HG02759 (cell line): ENCODE data around the gene SEPTIN2.
"Not testable (repeated sequence)": the region's sequence is repeated elsewhere in the genome, so short reads cannot be mapped to it uniquely, and the experiment has no call there.

Source experiments
- ATAC-seq: cut with Tn5 transposase; IDR thresholded peaks from one replicate; pipeline ENCODE4 v1.9.1; 2021; ENCODE audit warnings: mild to moderate bottlenecking, moderate library complexity; ENCODE audit not compliant: unreplicated experiment

The SEPTIN2 gene

DNA sequence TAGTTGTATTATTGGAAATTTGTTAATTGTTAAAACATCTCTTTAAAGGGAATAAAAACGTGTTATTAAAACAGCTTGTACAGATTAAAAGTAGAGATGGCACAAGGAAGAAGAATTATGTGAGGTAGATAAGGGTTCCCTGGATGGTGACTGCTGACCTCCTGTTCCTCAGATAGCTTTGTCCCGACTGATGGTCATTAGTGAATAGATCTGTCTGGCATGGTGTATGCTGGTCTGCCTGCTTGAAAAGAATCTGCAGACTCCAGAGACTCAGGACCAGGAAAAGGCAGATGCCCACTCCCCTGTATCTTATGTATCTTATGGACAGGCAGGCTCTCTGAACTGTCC, 34.8 kb downstream of the SEPTIN2 start:
- no peak for ATAC-seq

DNA sequence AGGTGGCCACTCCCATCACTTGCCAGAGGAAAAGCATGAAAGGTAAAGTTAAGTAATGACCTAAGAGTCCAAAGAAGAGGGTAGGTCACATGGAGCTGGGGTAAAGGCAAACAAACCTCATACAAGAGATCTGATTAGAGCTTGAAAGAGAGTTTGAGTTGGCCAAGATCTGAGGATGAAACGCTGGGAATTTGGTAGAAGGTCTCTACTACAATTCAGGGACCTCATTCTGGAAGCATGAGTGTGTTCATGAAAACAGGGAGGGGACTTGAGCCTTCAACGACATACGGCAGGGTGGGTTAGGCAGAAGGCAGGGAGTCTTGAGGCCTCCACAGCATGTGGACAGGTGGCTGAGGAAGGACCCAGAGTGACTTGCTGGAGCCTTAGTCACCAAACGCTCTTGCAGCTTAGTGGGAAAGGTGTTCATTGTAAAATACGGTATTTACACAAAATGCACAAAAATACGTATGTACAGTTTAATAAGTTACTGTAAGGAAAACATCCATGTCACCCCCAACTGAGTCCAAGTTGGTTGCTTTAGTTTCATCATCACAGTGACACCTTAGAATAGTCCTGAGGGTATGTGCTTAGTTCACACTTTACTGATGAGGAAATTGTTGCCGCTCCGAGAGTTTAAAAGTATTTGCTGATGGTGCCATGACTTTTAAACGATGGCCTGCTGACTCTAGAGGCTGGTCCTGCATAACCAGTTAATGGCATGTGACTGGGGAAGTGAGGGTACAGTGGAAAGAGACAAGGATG, 35.3 kb downstream of the SEPTIN2 start:
- no peak for ATAC-seq

DNA sequence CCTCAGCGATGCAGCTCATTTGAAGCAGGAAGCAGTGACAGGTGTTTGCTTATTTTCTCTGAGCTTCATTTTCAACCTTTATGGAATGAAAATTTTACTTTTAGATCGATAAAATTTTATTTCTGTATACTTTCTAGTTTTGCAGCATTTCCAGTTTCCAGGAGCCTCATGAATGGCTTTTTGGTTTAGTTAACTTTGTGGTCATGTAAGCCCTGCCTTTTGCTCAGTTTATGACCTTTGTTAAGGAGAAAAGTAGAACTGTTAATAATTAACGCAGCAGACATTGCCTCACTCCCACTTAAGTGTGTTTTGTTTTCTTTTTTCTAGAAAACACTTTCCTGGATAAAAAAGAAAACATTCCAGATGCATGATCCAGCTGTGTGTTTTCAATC, 35.9 kb downstream of the SEPTIN2 start:
- no peak for ATAC-seq

DNA sequence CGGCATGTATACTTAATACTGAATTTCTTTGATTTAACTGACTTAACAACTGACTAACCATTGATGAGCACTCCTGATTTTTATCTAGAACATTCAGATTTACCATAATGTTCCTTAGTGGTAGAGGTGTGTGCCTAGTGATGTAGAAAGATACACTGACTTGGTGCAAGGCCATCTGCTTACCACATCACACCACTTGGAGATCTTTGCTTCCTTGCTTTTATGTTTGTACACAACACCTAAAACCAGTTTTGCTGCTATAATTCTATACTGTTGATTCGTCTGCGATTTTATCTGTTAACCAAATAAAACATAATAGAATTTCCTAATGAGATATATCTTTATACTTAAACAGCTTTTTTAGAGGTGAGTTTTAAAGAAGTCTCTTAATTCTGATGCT, 36.5 kb downstream of the SEPTIN2 start:
- ATAC-seq: no peak

DNA sequence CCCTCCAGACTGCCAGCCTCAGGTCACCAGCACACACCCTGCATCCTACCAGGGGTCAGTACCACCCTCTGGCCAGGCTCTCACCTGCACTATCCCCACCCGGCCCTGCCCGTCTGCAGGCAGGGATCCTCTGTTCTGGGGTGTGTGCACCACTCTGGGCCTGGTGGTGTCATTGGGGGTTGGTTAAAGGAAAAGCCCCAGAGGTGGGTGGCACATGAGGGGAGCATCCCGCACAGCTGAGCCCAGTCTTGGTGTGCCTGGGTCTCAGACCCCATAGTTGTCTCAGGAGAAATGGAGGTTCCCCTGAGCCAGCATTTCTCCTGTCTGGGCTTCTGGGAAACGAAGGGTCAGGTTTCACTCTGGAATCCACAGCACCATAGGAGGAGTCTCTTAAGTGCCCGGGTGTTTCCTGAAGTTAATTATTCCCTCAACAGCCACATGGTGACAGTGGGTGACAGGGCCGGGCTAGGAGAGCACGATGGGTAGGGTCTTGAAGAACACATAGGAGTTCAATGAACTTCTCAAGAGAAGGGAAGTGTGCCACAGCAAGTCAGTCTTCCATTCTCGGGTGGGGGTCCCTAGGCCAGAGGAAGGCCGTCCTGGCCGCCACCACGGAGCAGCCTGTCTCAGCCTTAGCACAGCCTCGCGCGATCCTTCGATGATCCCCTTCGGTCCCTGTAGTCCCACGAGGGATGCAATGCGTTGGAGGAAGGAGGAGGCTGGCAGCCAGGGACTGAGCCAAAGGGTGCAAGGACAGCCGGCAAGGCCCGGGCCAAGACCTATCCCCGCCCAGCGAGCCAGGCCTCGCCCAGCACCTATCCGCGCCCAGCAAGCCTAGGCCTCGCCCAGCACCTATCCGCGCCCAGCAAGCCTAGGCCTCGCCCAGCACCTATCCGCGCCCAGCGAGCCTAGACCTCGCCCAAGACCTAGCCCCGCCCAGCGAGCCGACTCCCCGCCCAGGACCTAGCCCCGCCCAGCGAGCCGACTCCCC, 39.2 kb downstream of the SEPTIN2 start:
- ATAC-seq: peak; percentile 18

DNA sequence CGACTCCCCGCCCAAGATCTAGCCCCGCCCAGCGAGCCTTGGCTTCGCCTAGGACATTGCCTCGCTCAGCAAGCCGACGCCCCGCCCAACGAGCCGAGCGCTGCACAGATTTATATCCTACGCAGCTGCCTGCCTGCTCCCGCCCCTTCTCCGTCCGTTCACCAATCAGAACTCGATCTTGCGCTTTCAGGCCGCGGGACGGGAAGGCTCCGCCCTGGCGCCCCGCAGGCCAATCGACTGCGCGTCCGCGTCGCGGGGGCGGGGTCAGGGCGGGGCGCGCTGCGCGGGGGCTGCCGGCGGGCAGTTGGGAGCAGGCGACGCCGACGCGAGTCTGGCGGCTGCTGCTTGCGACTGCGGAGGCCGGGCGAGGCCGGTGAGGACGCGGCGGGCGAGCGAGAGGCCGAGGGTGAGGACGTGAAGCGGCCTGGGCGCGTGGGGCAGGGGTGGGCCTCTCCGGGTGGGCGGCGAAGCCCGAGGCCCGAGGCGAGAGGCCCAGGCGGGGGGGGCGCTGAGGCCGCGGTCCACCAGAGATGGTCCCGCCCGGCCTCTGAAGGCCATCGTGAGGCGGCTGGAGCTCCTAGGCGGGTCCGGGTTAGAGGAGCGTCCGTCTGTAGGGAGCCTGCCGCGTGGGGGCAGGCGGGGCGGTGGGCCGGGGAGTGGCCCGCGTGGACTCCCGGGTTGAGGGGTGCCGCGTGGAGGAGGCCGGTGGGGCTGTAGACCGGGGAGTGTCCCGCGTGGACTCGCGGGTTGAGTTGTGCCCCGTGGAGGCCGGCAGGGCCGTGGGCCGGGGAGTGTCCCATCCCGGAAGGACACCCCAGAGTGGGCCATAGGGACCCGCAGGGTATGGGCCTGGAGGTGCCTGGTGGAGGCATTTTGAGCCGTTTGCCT, 40.5 kb downstream of the SEPTIN2 start, which contains the start of gene FARP2:
Gene FARP2, plus strand, starts transcription at position 303 of the 888 bp plus-strand sequence. CDS start 16,823 bp downstream, outside the sequence.
- ATAC-seq: peak; percentile 84

DNA sequence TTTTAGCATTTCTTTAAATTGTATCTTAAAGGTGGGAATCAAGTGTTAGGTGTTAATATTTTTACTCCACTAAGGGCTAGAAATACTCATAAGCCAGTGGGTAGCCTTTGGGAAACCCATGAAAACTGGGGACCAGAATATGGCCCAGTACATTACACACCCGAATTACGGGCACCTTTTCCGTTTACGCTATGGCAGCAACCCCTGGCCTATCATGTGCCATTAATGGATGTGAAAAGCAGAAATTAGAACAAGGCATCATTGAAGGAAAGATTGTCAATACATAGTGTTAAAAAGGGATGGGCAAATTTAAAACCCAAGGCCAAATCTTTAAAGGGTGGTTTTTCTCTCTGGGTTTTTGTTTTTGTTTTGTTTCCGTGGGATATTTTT, 41.1 kb downstream of the SEPTIN2 start:
- no peak for ATAC-seq

DNA sequence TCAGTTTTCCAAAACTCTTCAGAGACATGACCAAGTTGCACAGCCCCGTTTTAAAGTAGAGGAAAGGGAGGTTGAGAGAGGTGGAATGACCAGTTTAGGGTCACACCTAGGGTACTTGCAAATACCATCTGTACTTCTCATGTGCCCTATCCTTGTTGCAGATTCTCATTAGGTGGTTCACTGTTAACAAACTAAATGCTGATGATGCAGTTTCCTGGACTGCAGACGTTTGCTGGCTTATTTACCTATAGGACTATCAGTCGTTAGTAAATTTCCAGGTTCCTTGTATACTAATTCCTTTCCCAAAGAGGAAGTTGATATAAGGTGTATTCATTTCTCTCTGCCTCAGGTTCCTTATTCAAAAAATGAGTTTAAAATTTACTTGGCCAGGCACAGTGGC, 41.8 kb downstream of the SEPTIN2 start:
- no peak for ATAC-seq

DNA sequence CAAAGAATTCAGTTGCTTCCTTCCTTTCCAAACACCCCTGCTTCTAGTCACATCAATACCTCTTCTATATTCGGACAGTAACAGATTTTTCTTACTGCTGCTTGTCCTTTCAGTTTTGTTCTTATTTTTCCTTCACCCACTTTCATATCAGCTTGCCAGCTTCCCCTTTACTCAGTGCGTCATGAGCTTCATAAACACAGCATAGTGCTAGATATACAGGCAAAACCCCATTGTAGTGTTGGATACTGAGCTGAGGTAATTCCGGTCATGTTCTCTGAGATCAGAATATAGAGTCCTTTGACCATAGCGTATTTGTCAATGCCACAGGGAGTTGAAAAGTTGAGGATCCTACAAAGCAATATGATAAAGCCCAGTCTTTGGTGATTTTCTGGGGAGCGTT, 42.7 kb downstream of the SEPTIN2 start:
- peak; percentile 35 for ATAC-seq

DNA sequence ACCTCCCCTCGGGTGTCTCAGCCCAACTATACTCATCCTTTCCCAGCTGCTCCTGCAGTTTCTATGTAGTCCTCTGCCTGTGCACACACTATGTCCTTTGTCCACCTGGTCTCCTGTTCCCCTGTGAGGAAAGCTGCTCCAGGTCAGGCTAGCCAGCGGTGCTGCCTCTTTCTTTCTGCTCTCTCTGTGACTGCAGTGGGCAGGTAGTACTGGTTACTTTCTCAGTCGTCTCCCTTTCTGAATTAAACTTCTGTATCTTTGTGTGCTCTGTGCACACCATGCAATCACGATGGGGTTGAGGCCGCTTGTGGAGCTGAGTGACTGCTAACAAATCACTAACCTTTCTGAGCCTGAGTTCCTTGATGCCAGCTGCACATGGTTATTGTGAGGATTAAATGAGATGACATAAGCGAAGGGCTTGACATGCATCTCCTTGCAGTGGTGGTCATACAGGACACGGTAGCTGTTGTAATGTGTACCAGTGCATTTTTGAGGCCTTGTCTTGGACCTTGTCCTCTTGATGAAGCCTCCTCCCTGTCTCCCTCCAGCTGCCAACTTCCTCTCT, 43.8 kb downstream of the SEPTIN2 start:
- ATAC-seq: no peak

DNA sequence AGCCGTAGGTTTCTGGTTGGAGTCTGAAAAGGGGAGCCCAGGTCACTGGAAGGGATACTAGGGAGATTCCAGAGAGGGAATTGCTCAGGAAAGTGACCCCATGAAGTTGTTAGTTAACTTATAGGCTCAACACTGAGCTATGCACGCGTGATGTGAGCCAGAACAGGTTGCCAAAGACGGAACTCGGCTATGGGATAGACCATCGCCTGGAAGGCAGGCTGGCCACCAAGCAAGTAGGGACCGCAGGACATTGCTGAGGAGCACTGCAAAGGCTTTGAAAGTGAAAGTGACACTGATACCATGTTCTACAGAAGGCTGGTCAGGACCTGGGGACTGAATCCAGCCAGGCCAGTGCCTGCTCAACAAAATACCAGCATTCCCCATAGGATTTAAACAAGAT, 47.7 kb downstream of the SEPTIN2 start:
- ATAC-seq: no peak

DNA sequence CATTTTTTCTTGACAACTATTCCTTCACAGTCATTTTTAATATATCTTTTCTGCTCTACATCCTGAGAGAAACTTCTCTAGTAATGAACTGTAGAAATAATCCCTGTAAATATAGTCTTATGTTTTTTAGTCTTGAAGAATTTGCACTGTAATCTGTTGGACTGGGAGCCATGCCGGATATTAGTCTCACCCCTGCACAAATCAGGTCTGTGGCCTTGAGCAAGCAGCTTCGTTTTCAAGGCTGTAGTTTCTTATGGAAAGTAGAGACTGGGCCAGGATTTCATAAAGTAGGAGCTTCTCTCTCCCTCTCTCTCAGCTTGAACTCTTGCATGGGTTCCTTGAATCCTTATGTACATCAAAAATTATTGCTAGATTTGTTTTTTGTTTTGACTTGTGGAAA, 49.1 kb downstream of the SEPTIN2 start:
- no peak for ATAC-seq

DNA sequence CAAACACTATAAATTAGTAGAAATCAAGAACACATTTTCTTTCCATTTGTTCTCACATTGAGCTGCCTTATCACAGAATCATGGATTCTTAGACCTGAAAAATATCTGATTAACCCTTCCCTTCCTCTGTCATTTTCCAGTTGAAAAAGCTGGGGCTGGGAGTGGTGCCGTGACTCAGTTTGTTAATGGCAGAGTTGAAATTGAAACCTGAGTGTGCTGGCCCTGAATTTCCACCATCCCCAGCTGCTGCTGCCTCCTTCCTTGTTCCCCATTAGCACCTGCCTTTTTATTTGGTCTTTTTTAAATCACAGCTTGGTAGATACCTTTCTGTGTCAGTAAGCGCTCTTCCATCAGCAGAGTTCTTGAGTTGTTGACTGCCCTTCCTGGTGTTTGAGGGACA, 51.0 kb downstream of the SEPTIN2 start:
- ATAC-seq: no peak

DNA sequence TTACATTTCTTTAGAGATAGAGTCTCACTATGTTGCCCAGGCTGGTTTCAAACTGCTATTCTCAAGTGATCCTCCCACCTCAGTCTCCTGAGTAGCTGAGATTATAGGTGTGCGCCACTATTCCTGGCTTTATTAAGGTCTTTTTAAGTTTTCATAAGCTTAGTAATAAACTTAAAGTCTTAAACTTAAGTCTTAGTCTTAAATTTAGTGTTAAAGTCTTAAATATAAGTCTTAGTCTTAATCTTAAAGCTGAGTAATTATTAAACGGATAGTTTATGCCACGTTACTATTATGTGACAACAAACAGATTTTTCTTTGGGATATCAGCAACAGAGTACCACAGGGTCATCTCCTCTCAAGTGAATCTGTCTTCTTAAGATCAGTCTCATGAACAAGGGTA, 52.9 kb downstream of the SEPTIN2 start:
- no peak for ATAC-seq

DNA sequence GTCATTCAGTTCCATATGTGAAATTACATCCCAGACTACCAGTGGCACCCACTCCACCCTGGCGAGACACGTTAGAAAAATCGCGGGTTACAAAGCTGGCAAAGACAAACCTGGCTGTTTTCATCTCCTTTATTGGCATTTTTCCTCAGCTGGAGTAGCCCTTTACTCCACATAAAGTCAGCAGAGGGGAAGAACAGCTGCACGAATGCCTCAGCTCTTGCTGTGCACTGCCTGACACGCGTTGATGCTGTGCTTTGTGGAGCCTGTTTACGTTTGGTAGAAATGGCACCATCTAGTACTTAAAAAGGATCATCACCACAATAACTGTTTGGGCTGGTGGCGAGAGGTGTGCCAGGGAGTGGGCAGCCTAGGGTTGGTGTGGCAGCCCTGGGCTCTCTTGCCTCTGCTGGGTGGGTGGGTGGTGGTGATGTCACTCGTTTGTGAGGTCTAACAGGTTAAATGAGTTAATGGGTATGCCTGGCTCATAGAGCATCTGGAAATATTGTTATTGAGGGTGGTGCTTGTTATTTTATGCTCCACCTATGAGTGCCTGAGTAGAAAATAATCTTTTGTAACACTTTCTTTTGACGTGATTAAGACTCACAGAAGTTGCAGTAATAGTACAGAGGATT, 56.8 kb downstream of the SEPTIN2 start:
- no peak for ATAC-seq

DNA sequence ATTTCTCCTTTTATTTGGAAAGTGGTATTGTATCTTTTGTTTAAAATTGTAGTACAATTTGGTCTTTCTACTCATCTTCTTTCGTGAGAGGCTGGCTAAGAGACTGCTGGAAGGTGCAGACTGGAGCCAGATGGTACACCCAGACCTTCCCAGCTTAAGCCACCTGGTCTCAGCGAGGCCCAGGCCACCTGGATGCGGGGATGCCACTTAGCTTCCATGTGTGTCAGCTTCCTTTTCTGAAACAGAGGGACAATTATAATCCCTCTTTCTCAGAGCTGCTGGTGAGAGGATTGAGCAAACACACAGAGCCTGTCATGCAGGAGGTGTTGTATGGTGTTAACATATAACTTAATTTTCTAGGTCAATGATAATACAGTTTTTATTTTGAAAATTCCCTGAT, 57.7 kb downstream of the SEPTIN2 start:
- no peak for ATAC-seq

DNA sequence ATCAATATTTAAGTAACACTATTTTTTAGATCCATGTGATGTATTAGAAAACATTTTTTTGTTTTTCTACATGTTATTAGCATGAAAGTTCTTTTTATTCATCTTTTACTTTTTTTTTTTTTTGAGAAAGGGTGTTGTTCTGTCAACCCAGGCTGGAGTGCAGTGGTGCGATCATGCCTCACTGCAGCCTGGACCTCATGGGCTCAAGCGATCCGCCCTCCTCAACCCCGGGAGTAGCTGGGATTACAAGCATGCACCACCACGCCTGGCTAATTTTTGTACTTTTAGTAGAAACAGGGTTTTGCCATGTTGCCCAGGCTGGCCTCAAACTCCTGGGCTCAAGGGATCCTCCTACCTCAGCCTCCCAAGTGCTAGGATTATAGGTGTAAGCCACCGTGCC, 58.2 kb downstream of the SEPTIN2 start:
- ATAC-seq: not testable (repeated sequence)

DNA sequence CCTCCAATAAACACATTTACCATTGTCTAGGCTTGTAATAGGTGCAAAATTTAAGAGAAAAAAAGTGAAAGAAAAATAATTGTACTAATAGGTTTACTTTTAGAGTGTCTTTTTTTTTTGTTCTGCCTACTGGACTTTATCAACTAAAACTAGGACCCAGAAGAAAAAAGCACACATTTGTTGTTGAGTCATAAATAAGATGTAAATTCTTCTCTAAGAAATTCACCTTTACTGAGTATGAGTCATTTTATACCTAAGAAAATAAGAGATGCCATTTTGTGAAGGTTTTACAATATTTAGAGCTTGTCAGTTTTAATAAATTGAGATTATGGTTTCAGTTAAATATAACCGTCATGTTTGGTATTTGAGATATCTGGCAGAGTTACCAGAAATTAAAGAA, 59.6 kb downstream of the SEPTIN2 start:
- ATAC-seq: no peak

DNA sequence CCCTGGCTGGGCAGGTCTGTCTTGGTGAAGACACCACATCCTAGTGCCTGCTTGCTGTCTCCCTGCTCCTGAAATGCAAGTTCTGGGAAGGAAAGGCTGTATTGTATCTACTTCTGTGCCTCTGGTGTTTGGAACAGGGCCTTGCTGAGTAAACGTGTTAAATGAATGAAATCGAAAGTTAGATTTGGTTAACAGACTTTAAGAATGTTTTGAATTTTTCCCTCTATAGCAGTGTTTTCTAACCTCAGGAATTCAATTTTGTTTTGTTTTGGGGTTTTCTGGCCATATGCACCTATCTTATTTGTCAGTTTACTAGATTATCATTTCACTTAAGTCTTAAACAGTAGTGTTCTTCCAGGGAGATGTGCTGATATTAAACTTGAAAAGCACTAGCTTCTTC, 61.1 kb downstream of the SEPTIN2 start:
- no peak for ATAC-seq

DNA sequence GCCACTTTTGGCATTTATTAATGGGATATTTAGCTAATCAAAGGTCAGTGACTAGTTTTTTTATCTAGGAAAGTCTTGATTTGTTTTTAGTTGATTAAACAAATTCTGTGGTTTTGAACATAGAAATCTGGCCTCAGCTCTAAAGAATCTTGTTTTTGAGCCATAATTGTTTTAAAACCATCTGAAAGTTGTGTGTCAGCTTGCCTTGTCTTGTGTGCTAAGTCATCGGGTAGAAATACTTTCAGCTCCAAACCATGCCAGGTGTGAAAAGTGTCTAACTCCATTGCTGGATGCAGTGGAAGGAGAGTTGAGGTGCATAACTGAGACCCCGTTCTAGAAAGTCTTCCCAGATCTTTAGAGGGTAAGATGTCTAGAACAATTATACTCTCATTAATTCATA, 63.1 kb downstream of the SEPTIN2 start:
- ATAC-seq: no peak
